Naive thymus-derived CD4-positive, alpha-beta T cell (primary cell): ENCODE measurements around the gene GFI1B. TPM values are rescaled to one million over a fixed set of nuclear protein-coding genes. Genes with fewer than 3 reads are reported as not detected.

ENCODE experiments used
- ATAC-seq: fragments of 150-1000 bp; cut with Tn5 transposase; 2 replicates; pipeline ENCODE4 v1.10.0; 2021; ENCODE audit warnings: mild to moderate bottlenecking, moderate library complexity
- CTCF ChIA-PET: fragments of 350-600 bp; sonication (Branson Sonifier 250); formaldehyde crosslinking; loops from one replicate; lab custom pipeline; 2021; ENCODE audit warnings: antibody characterized with exemption; lab: Charles Lee
- POLR2A ChIA-PET: fragments of 350-600 bp; sonication (Branson Sonifier 250); formaldehyde crosslinking; loops from one replicate; lab custom pipeline; 2021; ENCODE audit warnings: antibody characterized with exemption, inconsistent platforms; lab: Charles Lee
- DNase-seq, 9 donors: peaks; one replicate each; pipeline versions ENCODE4 v3.0.0 to v3.0.0-alpha.2; 2020 to 2022; ENCODE audit warnings: mixed read lengths in 1 of 9
- H3K27ac ChIP-seq: one replicate; pipeline ENCODE4 v1.7.0; 2013; ENCODE audit warnings: mild to moderate bottlenecking, low read depth, low read length, moderate library complexity
- H3K27me3 ChIP-seq, 2 donors: one replicate each; pipeline ENCODE4 v1.7.0; 2013; ENCODE audit warnings: low read length in 2 of 2, mild to moderate bottlenecking in 2 of 2, moderate library complexity in 2 of 2; ENCODE audit not compliant: control insufficient read depth in 2 of 2, insufficient read depth in 2 of 2
- H3K36me3 ChIP-seq, 3 experiments: 1 replicate in 2 of 3; 2 replicates in 1 of 3; pipeline ENCODE4 v1.7.0; 2013; ENCODE audit warnings: low read length in 3 of 3, mild to moderate bottlenecking in 3 of 3, moderate library complexity in 1 of 3; ENCODE audit not compliant: insufficient read depth in 3 of 3, control insufficient read depth in 2 of 3
- H3K4me1 ChIP-seq, 2 donors: one replicate each; pipeline ENCODE4 v1.7.0; 2013; ENCODE audit warnings: low read length in 2 of 2, mild to moderate bottlenecking in 2 of 2, moderate library complexity in 1 of 2; ENCODE audit not compliant: control insufficient read depth in 2 of 2, insufficient read depth in 2 of 2
- H3K4me3 ChIP-seq: 2 replicates; pipeline ENCODE4 v1.7.0; 2013; ENCODE audit warnings: mild to moderate bottlenecking, low read length
- H3K9me3 ChIP-seq, 3 experiments: 1 replicate in 2 of 3; 2 replicates in 1 of 3; pipeline ENCODE4 v1.7.0; 2013; ENCODE audit warnings: low read length in 3 of 3; ENCODE audit not compliant: control insufficient read depth in 2 of 3
- H3K27ac Mint-ChIP-seq, 9 donors: one replicate each; pipeline ENCODE4 v1.8.0; 2020 to 2022; ENCODE audit warnings: mixed read lengths in 9 of 9, mild to moderate bottlenecking in 8 of 9, moderate library complexity in 5 of 9, inconsistent platforms in 2 of 9
- H3K27me3 Mint-ChIP-seq, 5 donors: one replicate each; pipeline ENCODE4 v1.8.0; 2021 to 2022; ENCODE audit warnings: mixed read lengths in 5 of 5, mild to moderate bottlenecking in 1 of 5
- H3K36me3 Mint-ChIP-seq, 5 donors: one replicate each; pipeline ENCODE4 v1.8.0; 2020 to 2022; ENCODE audit warnings: mixed read lengths in 5 of 5, mild to moderate bottlenecking in 3 of 5, inconsistent platforms in 1 of 5
- H3K4me1 Mint-ChIP-seq, 7 donors: one replicate each; pipeline ENCODE4 v1.8.0; 2020 to 2022; ENCODE audit warnings: mixed read lengths in 7 of 7, mild to moderate bottlenecking in 3 of 7, inconsistent platforms in 1 of 7
- H3K4me3 Mint-ChIP-seq, 10 donors: one replicate each; pipeline ENCODE4 v1.8.0; 2020 to 2022; ENCODE audit warnings: mild to moderate bottlenecking in 10 of 10, mixed read lengths in 10 of 10, moderate library complexity in 6 of 10, inconsistent platforms in 2 of 10
- H3K9me3 Mint-ChIP-seq, 11 donors: one replicate each; pipeline ENCODE4 v1.8.0; 2020 to 2022; ENCODE audit warnings: mixed read lengths in 11 of 11, mild to moderate bottlenecking in 4 of 11, inconsistent platforms in 1 of 11, moderate library complexity in 1 of 11
- intact Hi-C, 2 donors: fragments of 100-400 bp; cut with micrococcal nuclease; formaldehyde crosslinking; loops; one replicate each; pipeline ENCODE4 v1.15.1; 2023
- polyA plus RNA-seq, 2 donors: library from polyadenylated mRNA; unstranded; fragments of 300-500 nt; fragmentation: Illumina TruSeq; gene quantifications; one replicate each; pipeline ENCODE4 v1.2.3, GENCODE V29; 2021
- total RNA-seq, 6 experiments: library from RNA in 5 of 6; stranded (reverse) in 5 of 6; gene quantifications; 1 replicate in 5 of 6; 2 replicates in 1 of 6; pipeline ENCODE4 v1.2.3 and lab custom pipeline; 2021 to 2026

The GFI1B gene
- total and polyA plus RNA-seq, 7 experiments from 2014 or later = 0.21 to 2.7 TPM; not detected in 5

GRCh38 chr9:132982458-132982857, 4.0 kb downstream of the GFI1B start:
- ChIA-PET POLR2A (no interaction called here), CTCF (interaction anchor here (0.5 kb wide), 1 partner anchor 921 kb away, joined by 3 read pairs; no protein-coding TSS in a partner anchor)
- intact Hi-C loops = no loop called here
- DNase-seq (no peak), ATAC-seq (no peak)
- Mint-ChIP-seq H3K4me1 (peaks cover 5 to 16% (median 7%) of the 10 kb centered on the region in 7 donors), H3K27ac (no peak overlapping the region), H3K4me3 (no peak overlapping the region), H3K9me3 (no peaks in the 10 kb centered on the region), H3K36me3 (no peaks in the 10 kb centered on the region), H3K27me3 (peaks cover 47 to 75% (median 60%) of the 10 kb centered on the region in 5 donors)
- peaks cover 0 to 9% of the 10 kb centered on the region in 2 donors for H3K27me3 ChIP-seq
- no peak overlapping the region for H3K4me3 ChIP-seq
- H3K36me3 ChIP-seq = no peaks in the 10 kb centered on the region
- no peak overlapping the region for H3K27ac ChIP-seq
- H3K9me3 ChIP-seq = no peaks in the 10 kb centered on the region
- no peaks in the 10 kb centered on the region for H3K4me1 ChIP-seq

- no peak overlapping the region for H3K27ac ChIP-seq
- H3K27ac Mint-ChIP-seq = no peak overlapping the region
- no peaks in the 10 kb centered on the region for H3K4me1 ChIP-seq
- no peaks in the 10 kb centered on the region for H3K9me3 Mint-ChIP-seq
- DNase-seq = no peak
- intact Hi-C loops = no loop called here
- ChIA-PET POLR2A (no interaction called here), CTCF (no interaction called here)
- no peaks in the 10 kb centered on the region for H3K36me3 ChIP-seq
- H3K4me1 Mint-ChIP-seq = peaks cover 1 to 9% (median 3%) of the 10 kb centered on the region in 7 donors
- H3K27me3 ChIP-seq = peaks cover 0 to 3% of the 10 kb centered on the region in 2 donors
- peaks cover 35 to 72% (median 52%) of the 10 kb centered on the region in 5 donors for H3K27me3 Mint-ChIP-seq
- no peak overlapping the region for H3K4me3 ChIP-seq
- no peak overlapping the region for H3K4me3 Mint-ChIP-seq
- no peaks in the 10 kb centered on the region for H3K9me3 ChIP-seq
- ATAC-seq = no peak
- H3K36me3 Mint-ChIP-seq = no peaks in the 10 kb centered on the region
These were observed 5.2 kb downstream of the GFI1B start for GRCh38 chr9:132983491-132984201.

DNA sequence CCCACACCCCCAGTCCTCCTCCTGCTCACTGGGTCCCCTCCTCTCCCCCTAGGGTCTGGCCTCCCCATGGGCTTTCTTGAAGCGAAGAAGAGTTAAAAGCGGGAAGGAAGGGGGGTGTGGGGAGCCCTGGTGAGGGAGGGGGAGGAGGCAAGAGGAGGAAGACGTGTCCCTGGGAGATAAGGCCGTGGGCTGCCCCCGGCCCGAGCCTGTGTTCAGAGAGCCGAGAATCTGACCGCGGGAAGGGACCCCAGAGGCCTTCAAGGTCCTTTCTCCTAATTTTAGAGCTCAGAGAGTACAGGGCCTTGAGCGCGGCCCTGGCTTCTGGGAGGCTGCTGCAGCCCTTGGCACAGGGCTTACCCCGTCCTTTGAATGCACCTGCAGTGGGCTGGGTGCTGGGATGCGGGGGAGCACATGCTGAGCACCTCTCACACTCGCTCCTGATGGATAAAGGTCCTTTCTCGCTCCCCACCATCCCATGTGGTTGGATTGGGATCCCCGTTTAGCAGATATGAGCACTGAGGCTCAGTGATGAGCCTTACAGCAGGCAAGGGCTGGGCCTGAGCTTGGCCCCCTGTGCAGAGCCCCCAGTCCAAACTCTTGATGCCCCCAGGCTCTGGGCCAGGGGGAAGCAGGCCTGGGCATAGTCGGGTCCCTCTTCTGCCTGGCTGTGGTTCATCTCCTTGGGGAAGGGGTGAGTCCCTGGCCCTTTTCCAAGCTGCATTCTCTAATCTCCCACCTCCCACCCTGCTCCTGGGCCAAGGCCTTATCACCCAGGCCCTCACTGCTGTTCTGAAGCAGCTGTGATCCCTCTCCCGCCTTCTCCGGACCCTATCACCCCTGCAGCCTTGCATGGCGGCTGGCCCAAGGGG, 5.9 kb downstream of the GFI1B start:
- no peaks in the 10 kb centered on the region for H3K27me3 ChIP-seq
- ChIA-PET POLR2A (interaction anchor here (0.6 kb wide), 1 partner anchor 827 kb away, joined by 4 read pairs; no protein-coding TSS in a partner anchor), CTCF (no interaction called here)
- Mint-ChIP-seq H3K27ac (no peak overlapping the region), H3K9me3 (no peaks in the 10 kb centered on the region), H3K4me1 (peaks cover 0 to 7% (median 0%) of the 10 kb centered on the region in 7 donors), H3K4me3 (no peak overlapping the region), H3K27me3 (peaks cover 30 to 69% (median 45%) of the 10 kb centered on the region in 5 donors), H3K36me3 (no peaks in the 10 kb centered on the region)
- H3K4me3 ChIP-seq = no peak overlapping the region
- H3K9me3 ChIP-seq = no peaks in the 10 kb centered on the region
- no peaks in the 10 kb centered on the region for H3K36me3 ChIP-seq
- DNase-seq (no peak), ATAC-seq (no peak)
- intact Hi-C loops = no loop called here
- H3K4me1 ChIP-seq = no peaks in the 10 kb centered on the region
- no peak overlapping the region for H3K27ac ChIP-seq

DNA sequence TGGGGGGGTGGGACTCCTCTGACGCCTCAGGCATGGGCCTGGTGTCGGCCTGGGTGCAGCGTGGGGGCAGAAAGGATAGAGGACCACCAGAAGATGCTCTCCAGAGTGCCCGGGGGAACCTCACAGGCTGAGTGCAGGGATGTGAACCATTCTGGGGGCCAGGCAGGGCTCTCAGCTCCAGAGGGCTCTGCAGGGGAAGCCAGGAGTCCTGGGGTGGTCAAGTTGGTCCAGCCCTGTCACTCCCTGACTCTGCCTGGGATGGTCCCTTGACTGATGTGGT, 6.5 kb downstream of the GFI1B start:
- H3K36me3 ChIP-seq = no peaks in the 10 kb centered on the region
- no peaks in the 10 kb centered on the region for H3K4me1 ChIP-seq
- H3K4me3 ChIP-seq = no peak overlapping the region
- no peaks in the 10 kb centered on the region for H3K9me3 ChIP-seq
- H3K27ac Mint-ChIP-seq = no peak overlapping the region
- POLR2A ChIA-PET = no interaction called here
- H3K4me1 Mint-ChIP-seq = peaks cover 0 to 7% (median 0%) of the 10 kb centered on the region in 7 donors
- H3K4me3 Mint-ChIP-seq = no peak overlapping the region
- CTCF ChIA-PET = no interaction called here
- H3K27me3 ChIP-seq = no peaks in the 10 kb centered on the region
- H3K27ac ChIP-seq = no peak overlapping the region
- ATAC-seq (no peak), DNase-seq (no peak)
- intact Hi-C loops = no loop called here
- H3K36me3 Mint-ChIP-seq = no peaks in the 10 kb centered on the region
- peaks cover 25 to 69% (median 40%) of the 10 kb centered on the region in 5 donors for H3K27me3 Mint-ChIP-seq
- peaks cover 0 to under 1% (median 0%) of the 10 kb centered on the region in 11 donors for H3K9me3 Mint-ChIP-seq

DNA sequence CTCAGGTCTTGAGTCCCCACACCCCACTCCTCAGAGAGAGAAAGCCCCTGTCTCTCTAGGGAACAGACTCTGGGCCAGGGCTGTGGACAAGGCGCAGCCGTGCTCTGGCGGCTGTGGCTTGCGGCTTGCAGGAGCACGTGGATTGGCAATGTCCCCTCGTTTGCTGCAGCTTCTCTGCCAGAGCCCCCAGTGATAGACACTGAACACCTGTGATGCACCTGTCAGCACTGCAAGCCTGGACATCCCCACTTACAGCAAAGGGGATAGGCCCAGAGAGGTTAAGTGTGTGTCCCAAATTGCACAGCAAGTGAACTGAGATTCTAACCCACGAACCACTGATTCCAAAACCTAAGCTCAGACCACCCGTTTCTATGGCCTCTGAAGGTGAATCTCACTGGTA, 7.0 kb downstream of the GFI1B start:
- H3K27me3 Mint-ChIP-seq = peaks cover 27 to 69% (median 36%) of the 10 kb centered on the region in 5 donors
- intact Hi-C loops = no loop called here
- no peak overlapping the region for H3K4me3 Mint-ChIP-seq
- H3K36me3 Mint-ChIP-seq = no peaks in the 10 kb centered on the region
- H3K36me3 ChIP-seq = no peaks in the 10 kb centered on the region
- H3K4me1 ChIP-seq = no peaks in the 10 kb centered on the region
- H3K9me3 Mint-ChIP-seq = peaks cover 0 to 5% (median 0%) of the 10 kb centered on the region in 11 donors
- H3K27ac ChIP-seq = no peak overlapping the region
- H3K4me3 ChIP-seq = no peak overlapping the region
- no peak for ATAC-seq
- POLR2A ChIA-PET = no interaction called here
- DNase-seq = no peak
- no peak overlapping the region for H3K27ac Mint-ChIP-seq
- peaks cover 0 to 12% (median 0%) of the 10 kb centered on the region in 7 donors for H3K4me1 Mint-ChIP-seq
- H3K27me3 ChIP-seq = no peaks in the 10 kb centered on the region
- CTCF ChIA-PET = no interaction called here
- no peaks in the 10 kb centered on the region for H3K9me3 ChIP-seq

DNA sequence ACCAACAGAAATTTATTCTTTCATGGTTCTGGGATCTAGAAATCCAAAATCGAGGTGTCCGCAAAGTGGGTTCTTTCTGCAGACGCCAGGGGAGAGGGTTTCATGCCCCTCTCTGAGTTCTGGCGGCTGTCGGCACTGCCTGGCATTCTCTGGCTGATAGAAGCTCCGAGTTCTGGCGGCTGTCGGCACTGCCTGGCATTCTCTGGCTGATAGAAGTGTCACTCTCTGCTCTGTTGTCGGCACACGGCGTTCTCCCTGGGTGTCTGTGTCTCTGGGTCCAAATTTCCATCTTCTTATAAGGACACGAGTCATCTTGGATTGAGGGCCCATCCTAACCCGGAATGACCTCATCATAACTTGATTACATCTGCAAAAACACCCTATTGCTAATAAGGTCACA, 7.6 kb downstream of the GFI1B start:
- intact Hi-C loops = no loop called here
- no peak overlapping the region for H3K27ac ChIP-seq
- H3K9me3 ChIP-seq = no peaks in the 10 kb centered on the region
- no peak overlapping the region for H3K27ac Mint-ChIP-seq
- H3K9me3 Mint-ChIP-seq = peaks cover 0 to 5% (median 0%) of the 10 kb centered on the region in 11 donors
- ChIA-PET CTCF (no interaction called here), POLR2A (no interaction called here)
- DNase-seq (no peak), ATAC-seq (no peak)
- no peak overlapping the region for H3K4me3 ChIP-seq
- H3K36me3 Mint-ChIP-seq = no peaks in the 10 kb centered on the region
- no peak overlapping the region for H3K4me3 Mint-ChIP-seq
- H3K4me1 Mint-ChIP-seq = peaks cover 0 to 12% (median 0%) of the 10 kb centered on the region in 7 donors
- peaks cover 22 to 63% (median 30%) of the 10 kb centered on the region in 5 donors for H3K27me3 Mint-ChIP-seq
- no peaks in the 10 kb centered on the region for H3K36me3 ChIP-seq
- H3K4me1 ChIP-seq = no peaks in the 10 kb centered on the region
- no peaks in the 10 kb centered on the region for H3K27me3 ChIP-seq
